GM18870 (cell line): ENCODE measurements around the gene EVPLL.
A peak's percentile ranks its signal among the peaks of the same experiment; 100 is the strongest.
"Not testable (repeated sequence)": the region's sequence is repeated elsewhere in the genome, so short reads cannot be mapped to it uniquely, and the experiment has no call there.

Experiments
- ATAC-seq: cut with Tn5 transposase; IDR thresholded peaks from one replicate; pipeline ENCODE4 v1.9.1; 2021; ENCODE audit warnings: moderate library complexity; ENCODE audit not compliant: unreplicated experiment

The EVPLL gene

DNA sequence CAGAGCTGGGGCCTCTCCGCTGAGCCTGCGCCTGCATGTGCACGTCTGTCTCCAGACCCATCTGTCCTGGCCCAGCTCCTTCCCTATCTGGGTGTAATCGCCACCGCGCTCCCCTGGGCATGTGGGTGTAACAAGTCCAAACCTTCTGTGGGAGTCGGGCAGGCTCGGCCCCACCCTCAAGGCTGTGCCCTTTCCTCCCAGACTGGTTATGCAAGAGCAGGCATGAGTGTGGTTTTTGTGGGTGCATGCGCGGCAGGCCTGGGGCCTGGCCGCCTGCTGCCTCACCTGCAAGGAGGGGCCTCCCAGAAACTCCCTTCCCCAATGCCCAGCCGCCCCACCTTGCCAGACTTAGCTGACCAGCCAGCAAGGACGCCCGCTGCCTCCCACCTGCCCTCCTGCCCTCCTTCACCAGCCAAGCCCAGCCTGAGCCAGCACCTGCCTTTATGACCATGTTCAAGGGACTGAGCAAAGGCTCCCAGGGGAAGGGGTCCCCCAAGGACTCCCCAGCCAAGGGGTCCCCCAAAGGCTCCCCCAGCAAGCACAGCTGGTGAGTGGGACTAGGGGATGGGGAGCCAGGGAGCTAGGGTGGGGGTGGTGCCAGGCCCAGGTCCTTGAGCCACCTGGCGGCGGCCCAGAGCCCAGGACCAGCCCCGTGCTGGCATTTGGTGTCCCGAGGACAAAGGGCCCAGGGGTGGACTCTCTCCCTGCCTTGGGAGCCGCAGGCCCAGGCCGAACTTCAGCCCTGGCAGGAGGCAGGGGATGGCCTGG, at the start of gene EVPLL:
Gene EVPLL (plus strand): TSS at position 342 of the 768 bp plus-strand sequence. CDS start 3,160 bp downstream, outside the sequence.
- no peak for ATAC-seq

DNA sequence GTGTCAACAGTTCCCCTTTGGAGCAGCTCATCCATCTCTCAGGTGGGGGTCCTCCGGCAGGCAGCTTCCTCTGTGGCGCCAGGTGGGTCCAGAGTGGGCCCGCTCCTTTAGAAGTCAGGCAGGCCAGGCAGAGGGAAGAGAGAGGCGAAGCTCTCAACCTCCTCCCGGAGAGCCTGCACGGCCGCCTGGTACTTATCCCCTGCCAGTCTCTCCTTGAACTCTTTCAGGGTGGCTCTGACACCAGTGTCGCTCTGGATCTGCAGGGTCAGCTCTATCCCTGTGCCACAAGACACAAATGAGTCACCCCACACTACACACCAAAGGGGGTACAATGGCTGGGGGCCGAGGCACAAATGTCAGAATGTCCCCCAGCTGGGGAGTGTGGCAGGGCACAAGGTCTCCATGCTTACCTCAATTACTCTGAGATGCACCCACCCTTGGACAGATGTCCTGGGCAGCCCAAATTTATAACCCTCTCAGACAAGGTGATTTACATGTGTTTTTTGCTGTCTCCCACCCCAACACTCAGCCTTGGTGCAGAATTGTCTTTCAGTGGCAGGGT, 48.9 kb upstream of the EVPLL start:
- ATAC-seq: no peak

DNA sequence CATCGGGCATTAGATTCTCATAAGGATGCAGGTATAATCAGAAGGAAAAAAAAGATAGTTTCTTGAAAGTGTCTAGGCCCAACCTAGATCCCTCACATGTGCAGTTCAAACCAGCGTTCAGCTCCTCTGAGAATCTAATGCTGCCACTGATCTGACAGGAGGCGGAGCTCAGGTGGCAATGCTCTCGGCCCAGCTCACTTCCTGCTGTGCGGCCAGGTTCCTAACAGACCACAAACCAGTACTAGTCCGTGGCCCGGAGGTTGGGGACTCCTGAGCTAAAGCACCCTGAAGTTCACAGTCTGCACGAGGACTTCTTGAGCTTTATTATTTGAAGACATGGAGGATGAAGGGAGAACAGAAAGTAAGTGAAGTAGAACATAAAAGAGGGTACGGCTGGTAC, 45.7 kb upstream of the EVPLL start:
- no peak for ATAC-seq

DNA sequence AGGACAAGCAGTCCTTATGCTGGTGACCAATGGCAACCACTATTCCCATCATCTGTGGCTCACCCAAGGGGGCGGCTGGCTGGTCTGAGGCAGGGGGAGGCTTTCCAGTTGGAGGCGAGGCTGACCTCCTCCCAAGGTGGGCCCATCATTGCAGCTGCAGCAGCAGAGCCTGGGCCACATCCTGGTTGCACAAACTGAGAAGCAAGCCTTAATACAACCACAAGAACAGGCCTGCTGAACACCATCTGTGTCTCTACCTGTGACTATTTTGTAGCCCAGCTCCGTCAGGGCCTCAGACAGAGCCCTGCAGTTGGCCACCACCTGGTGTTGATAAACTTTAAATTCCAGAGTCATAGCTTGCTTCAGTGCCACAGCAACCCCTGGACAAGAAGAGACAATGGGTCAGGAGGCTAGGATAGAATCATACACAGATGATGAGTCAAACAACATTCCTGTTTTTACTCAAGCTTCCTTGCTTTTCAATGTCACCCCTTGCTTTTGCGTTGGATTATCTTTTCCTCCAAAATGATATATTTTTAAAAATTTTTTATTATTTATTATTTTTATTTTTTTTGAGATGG, 44.6 kb upstream of the EVPLL start:
- no peak for ATAC-seq

DNA sequence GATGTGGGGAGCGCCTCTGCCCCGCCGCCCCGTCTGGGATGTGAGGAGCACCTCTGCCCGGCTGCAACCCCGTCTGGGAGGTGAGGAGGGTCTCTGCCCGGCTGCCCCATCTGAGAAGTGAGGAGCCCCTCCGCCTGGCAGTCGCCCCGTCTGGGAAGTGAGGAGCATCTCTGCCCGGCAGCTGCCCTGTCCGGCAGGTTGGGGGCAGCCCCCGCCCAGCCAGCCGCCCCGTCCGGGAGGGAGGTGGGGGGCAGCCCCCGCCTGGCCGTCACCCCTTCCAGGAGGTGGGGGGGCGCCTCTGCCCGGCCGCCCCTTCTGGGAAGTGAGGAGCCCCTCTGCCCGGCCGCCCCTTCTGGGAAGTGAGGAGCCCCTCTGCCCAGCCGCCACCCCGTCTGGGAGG, 39.4 kb upstream of the EVPLL start:
- not testable (repeated sequence) for ATAC-seq

DNA sequence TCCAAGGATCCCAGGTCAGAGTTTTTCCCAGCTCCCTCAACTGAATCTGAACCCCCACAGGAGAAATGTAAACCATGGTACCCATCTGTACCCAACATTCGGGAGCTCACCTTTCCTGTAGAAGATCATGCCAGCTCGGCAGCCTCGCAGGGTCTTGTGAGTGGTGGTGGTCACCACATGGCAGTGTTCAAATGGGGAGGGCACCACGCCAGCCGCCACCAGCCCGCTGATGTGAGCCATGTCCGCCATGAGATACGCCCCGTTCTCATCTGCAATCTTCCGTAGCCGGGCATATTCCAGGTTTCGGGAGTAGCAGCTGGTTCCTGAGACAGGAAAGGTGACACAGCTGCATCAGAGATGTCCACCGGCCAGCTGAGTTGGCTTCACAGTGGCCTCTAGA, 37.6 kb upstream of the EVPLL start:
- ATAC-seq: no peak

DNA sequence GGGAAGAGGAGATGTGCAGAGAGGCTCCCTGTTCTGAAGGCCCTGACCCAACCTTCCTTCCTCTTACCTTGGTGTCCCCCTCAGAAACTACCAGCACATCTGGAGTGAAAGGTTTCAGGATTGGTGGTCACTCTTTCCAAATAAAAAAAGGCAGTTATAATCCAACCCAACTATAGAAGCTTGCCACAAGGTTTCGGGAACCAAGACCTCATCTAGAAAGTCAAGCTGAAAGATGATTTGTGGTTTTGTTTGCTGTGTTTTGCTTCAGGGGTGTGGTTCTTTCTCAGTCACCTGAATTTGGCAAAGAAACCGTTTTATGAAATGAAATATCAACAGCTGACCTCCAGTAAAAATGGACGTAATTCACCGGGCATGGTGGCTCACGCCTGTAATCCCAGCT, 33.6 kb upstream of the EVPLL start:
- ATAC-seq: no peak

DNA sequence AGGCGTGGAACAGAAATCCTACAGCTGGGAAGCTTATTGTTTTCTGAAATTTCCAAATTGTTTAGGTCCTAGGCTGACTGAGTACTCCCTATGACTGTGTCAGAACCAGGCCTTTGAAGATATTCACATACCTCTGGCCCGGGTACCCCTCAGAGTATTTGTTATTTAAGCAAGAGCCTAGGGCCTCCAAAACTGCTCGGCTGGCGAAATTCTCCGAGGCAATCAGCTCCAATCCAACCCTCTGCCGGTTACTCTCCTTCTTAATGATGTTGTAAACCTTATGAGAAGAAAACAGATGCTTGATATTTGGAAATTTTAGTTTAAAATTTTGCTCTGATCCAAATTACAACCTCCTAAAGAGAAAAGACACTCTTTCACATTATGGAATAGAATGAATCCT, 24.0 kb upstream of the EVPLL start:
- ATAC-seq: no peak

DNA sequence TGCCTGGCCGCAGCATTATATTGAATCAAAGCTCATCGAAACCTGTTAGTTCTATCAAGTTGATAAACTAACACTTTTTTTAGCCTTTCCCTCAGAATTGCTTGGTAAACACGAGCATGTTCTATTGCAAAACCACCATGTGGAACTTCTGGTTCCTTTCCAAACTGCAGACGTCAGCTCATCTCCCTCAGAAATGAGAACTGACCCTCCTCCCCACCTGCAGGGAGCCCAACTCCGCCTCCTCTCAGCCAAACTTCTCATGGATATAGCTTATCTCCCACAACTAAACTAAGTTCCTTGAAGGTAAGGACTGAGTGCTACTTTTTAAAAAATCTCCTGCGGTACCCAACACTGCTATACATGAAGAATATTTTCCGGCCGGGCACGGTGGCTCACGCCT, 21.0 kb upstream of the EVPLL start:
- no peak for ATAC-seq

DNA sequence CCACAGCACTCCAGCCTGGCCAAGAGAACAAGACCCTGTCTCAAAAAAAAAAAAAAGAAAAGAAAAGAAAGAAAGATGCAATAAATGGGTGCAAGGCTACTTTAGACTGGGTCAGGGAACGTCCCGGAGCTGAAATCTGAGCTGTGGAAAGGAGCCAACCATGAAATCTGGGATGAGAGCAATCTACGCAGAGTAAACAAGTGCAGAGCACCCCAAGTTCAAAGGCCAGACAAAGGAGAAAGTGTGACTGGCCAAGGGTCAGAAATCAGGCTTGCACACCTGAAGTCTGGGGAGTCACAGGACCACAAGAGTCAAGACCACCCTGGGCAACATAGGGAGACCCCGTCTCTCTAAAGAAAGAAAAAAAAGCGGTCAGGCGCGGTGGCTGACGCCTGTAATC, 17.1 kb upstream of the EVPLL start:
- no peak for ATAC-seq

DNA sequence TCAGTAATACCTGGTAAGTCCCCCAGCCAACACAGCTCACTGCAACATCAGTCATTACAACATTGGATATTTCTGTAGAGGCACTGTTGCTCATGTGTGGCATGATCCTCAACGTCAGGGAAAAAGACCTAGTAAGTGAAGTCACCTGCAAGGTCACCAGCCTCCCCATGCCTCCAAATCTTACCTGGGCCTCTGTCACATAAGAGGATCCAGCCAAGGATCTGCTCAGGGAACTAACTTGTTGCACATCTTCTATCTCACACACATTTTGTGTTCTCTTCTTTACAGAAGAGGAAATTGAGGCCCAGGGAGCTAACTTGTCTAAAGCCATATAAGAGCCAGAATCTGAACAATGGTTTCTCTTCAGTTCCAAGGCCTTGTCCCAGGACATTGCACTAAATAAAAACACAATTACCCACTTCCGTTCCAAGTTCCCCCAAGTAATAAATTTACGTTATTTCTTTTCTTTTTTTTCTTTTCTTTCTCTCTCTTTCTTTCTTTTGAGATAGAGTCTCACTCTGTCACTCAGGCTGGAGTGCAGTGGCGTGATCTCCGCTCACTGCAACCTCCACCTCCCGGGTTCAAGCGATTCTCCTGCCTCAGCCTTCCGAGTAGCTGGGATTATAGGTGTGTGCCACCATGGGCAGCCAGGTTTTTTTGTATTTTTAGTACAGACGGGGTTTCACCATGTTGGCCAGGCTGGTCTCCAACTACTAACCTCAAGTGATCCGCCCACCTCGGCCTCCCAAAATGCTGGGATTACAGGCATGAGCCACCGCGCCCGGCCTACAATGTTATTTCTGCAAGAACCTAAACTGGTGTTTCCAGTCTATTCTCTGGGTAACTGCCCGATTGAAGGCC, 15.5 kb upstream of the EVPLL start:
- ATAC-seq: no peak

DNA sequence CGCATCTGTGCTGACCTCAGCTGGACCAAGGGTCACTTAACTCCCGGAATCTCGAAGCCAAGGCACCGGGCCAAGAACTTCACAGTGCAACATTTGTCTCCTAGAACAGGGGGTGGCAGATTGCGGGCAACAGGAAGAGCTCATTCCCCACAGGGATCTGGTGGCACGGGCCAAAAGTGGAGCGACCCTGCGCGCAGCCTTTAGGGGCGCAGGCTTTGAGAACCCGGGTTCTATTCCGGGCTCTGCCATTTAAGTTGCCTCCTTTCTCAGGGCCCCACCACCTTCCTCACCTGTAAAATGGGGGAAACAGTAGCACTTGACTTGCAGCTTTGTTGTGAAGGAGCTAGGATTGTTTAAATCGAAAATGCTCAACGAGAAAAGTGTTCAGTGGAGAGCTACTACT, 14.9 kb upstream of the EVPLL start:
- no peak for ATAC-seq

DNA sequence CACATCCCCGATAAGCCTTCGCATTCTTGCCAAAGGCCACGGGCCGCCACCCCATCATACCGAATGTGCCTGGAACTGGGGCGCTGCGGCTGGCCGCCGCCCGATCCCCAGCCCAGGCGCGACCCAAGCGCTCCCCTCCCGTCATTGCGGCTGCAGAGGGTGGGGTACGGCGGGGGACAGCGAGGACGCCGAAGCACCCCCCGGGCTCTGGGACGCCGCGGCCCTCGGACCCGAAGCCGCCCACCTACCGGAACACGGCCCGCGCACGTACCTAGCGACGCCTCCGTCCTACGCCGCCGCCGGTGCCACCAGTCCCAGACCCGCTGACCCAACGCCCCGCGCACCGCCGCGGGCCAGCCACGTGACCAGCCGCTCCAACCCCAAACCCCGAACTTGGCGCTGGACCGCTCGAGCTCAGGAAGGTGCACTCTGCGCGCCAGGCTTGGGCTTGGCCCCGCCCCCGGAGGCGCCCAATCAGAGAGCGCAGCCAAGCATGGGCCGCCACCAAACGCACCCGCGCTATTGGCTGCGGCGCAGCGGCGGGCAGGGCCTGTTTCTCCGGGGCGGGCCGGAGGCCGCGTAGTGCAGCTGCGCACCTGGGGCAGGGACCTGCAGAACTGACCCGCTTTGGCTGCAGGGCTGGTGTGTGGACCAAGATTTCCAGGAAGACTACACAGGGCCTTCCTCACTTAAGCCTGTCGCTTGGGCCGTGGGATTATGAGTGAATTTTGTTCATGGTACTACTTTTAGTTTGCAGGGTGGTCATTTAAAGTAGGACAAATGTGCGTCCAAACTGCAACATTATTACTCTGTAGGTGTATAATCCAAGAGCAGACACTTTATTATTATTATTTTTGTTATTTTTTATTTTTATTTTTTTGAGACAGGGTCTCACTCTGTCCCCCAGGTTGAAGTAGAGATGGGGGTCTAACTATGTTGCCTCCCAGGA, 14.2 kb upstream of the EVPLL start, which contains the start of gene SHMT1:
Gene SHMT1 (minus strand): TSS at position 450 of the 949 bp plus-strand sequence. CDS start 7,569 bp downstream, outside the sequence.
- ATAC-seq: peak; percentile 85

DNA sequence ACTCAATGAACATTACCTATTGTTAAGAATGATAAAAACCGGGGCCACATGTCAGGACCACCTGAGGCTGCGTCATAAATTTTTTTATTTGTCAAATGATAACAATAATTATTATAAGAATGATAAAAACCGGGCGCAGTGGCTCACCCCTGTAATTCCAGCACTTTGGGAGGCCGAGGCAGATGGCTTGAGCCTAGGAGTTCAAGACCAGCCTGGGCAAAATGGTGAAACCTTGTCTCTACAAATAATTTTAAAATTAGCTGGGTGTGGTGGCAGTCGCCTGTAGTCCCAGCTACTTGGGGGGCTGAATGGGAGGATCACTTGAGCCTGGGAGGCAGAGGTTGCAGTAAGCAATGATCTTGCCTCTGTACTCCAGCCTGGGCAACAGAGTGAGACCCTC, 13.4 kb upstream of the EVPLL start:
- ATAC-seq: no peak

DNA sequence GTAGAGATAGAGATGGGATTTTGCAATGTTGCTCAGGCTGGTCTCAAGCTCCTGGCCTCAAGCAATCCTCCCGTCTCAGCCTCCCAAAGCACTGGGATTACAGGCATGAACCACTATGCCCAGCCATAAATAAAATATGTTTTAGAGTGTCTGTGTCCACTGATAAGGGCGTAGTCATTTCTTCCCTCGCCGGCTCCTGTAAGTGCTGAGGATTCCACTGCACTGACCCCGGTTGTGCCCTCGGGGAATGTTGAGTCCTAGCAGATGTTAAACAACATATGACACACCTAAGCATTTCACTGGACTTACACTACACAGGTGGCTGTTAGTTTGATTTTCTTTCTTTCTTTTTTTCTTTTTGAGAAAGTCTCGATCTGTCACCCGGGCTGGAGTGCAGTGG, 8.6 kb upstream of the EVPLL start:
- no peak for ATAC-seq

DNA sequence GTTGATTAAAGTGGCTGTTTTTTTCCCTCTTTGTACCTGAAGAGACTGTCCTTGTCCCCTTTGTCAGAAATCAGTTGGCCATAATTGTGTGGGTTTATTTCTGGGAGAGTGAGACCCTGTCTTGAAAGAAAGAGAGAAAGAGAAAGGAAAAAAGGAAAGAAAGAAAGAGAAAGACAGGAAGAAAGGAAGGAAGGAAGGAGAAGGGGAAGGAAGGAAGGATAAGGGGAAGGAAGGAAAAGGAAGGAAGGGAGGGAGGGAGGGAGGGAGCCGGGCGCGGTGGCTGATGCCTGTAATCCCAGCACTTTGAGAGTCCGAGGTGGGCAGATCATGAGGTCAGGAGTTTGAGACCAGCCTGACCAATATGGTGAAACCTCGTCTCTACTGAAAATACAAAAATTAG, 6.8 kb upstream of the EVPLL start:
- ATAC-seq: no peak

DNA sequence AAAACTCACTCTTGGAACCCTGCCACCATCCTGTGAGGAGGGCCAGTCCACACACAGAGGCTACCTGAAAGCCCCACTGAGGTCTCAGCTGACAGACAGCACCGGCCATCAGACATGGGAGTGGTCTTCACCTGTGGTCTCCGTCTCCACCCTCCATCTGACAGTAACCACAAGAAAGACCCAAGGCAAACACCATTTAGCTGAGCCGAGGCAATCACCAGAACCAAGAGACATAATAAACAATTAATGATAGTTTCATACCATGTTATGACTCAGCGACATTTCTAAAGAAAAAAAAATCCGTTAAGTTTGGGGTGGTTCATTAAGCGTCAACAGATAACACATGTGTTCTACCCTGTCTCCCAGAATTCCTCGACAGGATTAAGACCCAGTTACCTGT, 6.1 kb upstream of the EVPLL start:
- ATAC-seq: no peak

DNA sequence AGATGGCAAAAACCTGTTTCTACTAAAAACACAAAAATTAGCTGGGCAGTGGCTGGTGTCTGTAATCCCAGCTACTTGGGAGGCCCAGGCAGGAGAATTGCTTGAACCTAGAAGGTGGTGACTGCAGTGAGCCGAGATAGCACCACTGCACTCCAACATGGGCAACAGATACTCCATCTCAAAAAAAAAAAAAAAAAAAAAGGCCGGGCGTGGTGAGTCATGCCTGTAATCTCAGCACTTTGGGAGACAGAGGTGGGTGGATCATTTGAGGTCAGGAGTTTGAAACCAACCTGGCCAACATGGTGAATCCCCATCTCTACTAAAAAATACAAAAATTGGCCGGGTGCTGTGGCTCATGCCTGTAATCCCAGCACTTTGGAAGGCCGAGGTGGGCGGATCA, 4.4 kb upstream of the EVPLL start:
- not testable (repeated sequence) for ATAC-seq

DNA sequence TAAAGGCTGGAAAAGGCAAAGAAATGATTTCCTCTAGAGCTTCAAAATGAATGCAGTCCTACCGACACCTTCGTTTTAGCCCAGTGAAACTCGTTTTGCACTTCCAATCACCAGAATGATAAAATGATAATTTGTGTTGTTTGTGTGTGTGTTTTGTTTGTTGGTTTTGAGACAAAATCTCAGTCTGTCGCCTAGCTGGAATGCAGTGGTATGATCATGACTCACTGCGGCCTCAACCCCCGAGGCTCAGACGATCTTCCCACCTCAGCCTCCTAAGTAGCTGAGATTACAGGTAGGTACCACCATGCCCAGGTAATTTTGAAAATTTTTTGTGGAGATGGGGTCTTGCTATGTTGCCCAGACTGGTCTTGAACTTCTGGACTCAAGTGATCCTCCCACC, 3.4 kb upstream of the EVPLL start:
- no peak for ATAC-seq

DNA sequence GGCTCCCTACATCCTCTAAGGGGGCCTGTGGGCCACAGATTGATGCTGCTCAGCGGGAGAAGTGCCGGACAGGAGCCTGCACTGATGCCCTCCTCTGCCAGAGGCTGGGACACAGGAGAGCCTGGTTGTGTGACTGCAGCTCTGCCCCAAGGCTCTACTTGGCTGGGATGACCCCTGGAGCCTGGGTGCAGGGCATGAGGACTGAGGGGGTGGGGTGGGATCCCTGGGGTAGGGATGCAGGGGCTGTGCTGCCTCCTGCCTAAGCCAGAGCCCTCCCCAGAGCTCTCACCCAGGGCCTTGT, 577 bp downstream of the EVPLL start:
- no peak for ATAC-seq

DNA sequence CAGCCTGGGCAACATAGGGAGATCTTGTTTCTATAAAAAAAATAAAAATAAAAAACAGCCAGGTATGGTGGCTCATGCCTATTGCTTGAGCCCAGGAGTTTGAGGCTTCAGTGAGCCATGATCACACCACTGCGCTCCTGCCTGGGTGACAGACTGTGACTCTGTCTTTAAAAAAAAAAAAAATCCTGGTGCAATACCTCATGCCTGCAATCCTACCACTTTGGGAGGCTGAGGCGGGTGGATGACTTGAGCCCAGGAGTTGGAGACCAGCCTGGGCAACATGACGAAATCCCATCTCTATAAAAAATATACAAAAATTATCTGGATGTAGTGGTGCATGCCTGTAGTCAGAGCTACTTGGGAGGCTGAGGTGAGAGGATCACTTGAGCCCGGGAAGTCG, 1.0 kb downstream of the EVPLL start:
- ATAC-seq: not testable (repeated sequence)
